ENCODE results near the gene CCDC77.
"Not testable (repeated sequence)": the region's sequence is repeated elsewhere in the genome, so short reads cannot be mapped to it uniquely, and the experiment has no call there.

Gene CCDC77

GRCh38 chr12:401235-402028 lies at the start of gene CCDC77:
TSS of gene CCDC77 (plus strand) at chr12:401644. CDS start at chr12:409384, 7,740 bp downstream.
- no peak for TF ChIP-seq CTCF (conservative IDR thresholded peaks at IDR 0.05)
- peak within 1 kb of the TSS; percentile 67 for H3K27ac ChIP-seq

DNA sequence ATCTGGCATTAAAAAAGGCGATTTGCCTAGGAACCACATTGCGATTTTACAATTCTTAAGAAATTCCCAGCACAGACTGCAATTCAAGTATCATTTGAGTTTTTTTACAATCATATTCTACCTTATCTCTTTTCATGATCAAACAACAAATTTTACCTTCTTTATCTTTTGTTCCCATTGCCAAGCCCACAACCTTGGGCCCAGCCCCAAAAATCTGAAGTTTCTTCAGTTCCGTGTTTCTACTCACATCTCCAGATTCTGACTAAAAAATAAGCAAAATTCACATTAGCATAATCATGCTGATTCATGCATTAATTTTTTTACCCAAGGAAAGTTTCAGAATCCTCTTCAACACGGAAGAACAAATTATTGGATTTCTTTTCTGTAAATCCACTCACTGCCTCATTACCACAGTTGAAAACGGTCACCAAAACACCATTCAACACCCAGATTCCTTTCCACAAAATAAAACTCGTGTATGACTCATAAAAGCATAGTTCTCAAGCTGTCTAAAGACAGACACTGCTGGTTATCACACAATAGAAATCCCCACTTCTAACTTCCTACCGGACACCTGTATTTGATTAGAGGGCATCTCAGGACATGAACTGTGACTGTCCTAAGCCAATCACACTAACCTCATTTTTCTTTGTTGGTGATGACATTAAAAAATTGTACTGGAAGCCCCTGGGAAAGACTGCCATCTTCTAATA lies 45.0 kb upstream of the CCDC77 start:
- no peak for TF ChIP-seq CTCF (conservative IDR thresholded peaks at IDR 0.05)
- H3K27ac ChIP-seq, result peak overlapping the region; percentile 7

GRCh38 chr12:359091-359490 lies 42.4 kb upstream of the CCDC77 start:
- no peak overlapping the region for H3K27ac ChIP-seq

DNA sequence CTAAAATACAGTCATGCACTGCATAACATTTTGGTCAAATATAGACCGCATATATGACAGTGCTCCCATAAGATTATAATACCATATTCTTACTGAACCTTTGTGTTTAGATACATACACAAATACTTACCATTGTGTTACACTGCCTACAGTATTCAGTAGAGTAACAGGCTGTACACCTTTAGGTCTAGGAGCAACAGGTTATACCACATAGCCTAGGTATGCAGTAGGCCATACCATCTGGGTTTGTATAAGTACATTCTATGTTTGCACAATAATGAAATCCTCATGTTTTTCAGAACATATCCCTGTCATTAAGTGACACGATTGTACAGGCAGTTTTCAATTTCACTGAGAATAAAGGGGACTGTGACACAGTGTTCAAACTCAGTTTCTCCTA lies 34.6 kb upstream of the CCDC77 start:
- TF ChIP-seq CTCF (conservative IDR thresholded peaks at IDR 0.05), result no peak
- no peak overlapping the region for H3K27ac ChIP-seq

More at GRCh38 chr12:359091-359490, 42.4 kb upstream of the CCDC77 start:
- no peak for TF ChIP-seq CTCF (conservative IDR thresholded peaks at IDR 0.05)

DNA sequence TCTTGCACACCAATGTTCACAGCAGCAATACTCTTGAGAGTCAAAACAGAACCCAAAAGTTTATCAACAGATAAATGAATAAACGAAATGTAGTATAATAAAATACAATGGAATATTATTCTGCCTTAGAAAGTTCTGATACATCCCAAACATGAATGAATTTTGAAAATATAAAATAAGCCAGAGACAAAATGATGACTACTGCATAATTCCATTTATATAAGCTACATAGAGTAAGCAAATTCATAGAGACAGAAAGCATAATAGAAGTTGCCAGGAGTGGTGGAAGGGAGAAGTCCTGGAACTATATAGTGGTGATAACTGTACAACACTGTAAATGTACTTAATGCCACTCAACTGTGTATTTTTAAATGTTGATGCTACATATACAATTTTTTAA lies 33.5 kb upstream of the CCDC77 start:
- H3K27ac ChIP-seq, result no peak overlapping the region
- TF ChIP-seq CTCF (conservative IDR thresholded peaks at IDR 0.05), result no peak

DNA sequence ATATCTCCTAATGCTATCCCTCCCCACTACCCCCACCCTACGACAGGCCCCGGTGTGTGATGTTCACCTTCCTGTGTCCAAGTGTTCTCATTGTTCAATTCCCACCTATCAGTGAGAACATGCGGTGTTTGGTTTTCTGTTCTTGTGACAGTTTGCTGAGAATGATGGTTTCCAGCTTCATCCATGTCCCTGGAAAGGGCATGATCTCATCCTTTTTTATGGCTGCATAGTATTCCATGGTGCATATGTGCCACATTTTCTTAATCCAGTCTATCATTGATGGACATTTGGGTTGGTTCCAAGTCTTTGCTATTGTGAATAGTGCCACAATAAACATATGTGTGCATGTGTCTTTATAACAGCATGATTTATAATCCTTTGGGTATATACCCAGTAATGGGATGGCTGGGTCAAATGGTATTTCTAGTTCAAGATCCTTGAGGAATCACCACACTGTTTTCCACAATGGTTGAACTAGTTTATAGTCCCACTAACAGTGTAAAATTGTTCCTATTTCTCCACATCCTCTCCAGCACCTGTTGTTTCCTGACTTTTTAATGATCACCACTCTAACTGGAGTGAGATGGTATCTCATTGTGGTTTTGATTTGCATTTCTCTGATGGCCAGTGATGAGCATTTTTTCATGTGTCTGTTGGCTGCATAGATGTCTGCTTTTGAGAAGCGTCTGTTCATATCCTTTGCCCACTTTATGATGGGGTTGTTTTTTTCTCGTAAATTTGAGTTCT lies 30.5 kb upstream of the CCDC77 start:
- not testable (repeated sequence) for H3K27ac ChIP-seq

- peak overlapping the region; percentile 95 for H3K27ac ChIP-seq
- no peak for TF ChIP-seq CTCF (conservative IDR thresholded peaks at IDR 0.05)
Observed at GRCh38 chr12:386651-387050, 14.8 kb upstream of the CCDC77 start.

All from VCaP (cell line).